ENCODE data around the gene CSTF3. TPM values are rescaled to one million over a fixed set of nuclear protein-coding genes. Genes with fewer than 3 reads are reported as not detected.

The CSTF3 gene
- 19.7 and 20.1 TPM in 2 replicates for total RNA-seq

GRCh38 chr11:33161120-33162005 is at the start of gene CSTF3:
Gene CSTF3, minus strand, starts transcription at chr11:33161480. Its CDS starts 155 bp downstream, at chr11:33161325.

GRCh38 chr11:33039274-33040032 is 121.8 kb downstream of the CSTF3 start, which contains the start of gene TCP11L1:
Gene TCP11L1, plus strand, starts transcription at chr11:33039572. Its CDS starts 4,202 bp downstream, at chr11:33043774.

Other genes with a start within 250 kb of the CSTF3 start
- gene DEPDC7, start 145.6 kb downstream of the CSTF3 start, total RNA-seq: 4.0 and 4.5 TPM in 2 replicates
- gene TCP11L1, start 121.9 kb downstream of the CSTF3 start, total RNA-seq: 15.6 and 17.7 TPM in 2 replicates
- 12.9 and 13.8 TPM in 2 replicates for gene HIPK3, start 95.9 kb upstream of the CSTF3 start, total RNA-seq
- 5.6 and 5.9 TPM in 2 replicates for gene KIAA1549L, start 214.6 kb upstream of the CSTF3 start, total RNA-seq

All from bronchus fibroblast of lung (primary cell).